ENCODE measurements around the gene PRSS27.
A peak's percentile ranks its signal among the peaks of the same experiment; 100 is the strongest.

Gene PRSS27

GRCh38 chr16:2744711-2745110 is 24.7 kb upstream of the PRSS27 start:
- peaks cover 7% of the 10 kb centered on the region for H3K4me1 Mint-ChIP-seq (ENCODE audit: low read depth)
- H3K9me3 Mint-ChIP-seq = no peaks in the 10 kb centered on the region
- no peak overlapping the region for H3K27ac Mint-ChIP-seq
- H3K4me3 Mint-ChIP-seq = no peak overlapping the region
- H3K27me3 Mint-ChIP-seq = peaks cover 10% of the 10 kb centered on the region
- peaks cover 5% of the 10 kb centered on the region for H3K36me3 Mint-ChIP-seq (ENCODE audit: low read depth)
- intact Hi-C loops (cut with micrococcal nuclease) = no loop called here

GRCh38 chr16:2743007-2743810 is 23.2 kb upstream of the PRSS27 start:
- Mint-ChIP-seq H3K4me3 (no peak overlapping the region), H3K4me1 (ENCODE audit: low read depth) (peaks cover 7% of the 10 kb centered on the region), H3K9me3 (no peaks in the 10 kb centered on the region), H3K27me3 (peaks cover 10% of the 10 kb centered on the region), H3K27ac (peak overlapping the region; percentile 16), H3K36me3 (ENCODE audit: low read depth) (no peaks in the 10 kb centered on the region)
- intact Hi-C loops (cut with micrococcal nuclease) = no loop called here

- H3K4me1 Mint-ChIP-seq (ENCODE audit: low read depth) = peaks cover 7% of the 10 kb centered on the region
- H3K9me3 Mint-ChIP-seq = no peaks in the 10 kb centered on the region
- no peak overlapping the region for H3K4me3 Mint-ChIP-seq
- H3K36me3 Mint-ChIP-seq (ENCODE audit: low read depth) = no peaks in the 10 kb centered on the region
- H3K27me3 Mint-ChIP-seq = peaks cover 10% of the 10 kb centered on the region
- H3K27ac Mint-ChIP-seq = no peak overlapping the region
- intact Hi-C loops (cut with micrococcal nuclease) = no loop called here
Observed at GRCh38 chr16:2742323-2743006, 22.4 kb upstream of the PRSS27 start.

GRCh38 chr16:2741168-2741567 is 21.1 kb upstream of the PRSS27 start:
- no peaks in the 10 kb centered on the region for H3K36me3 Mint-ChIP-seq (ENCODE audit: low read depth)
- no peaks in the 10 kb centered on the region for H3K9me3 Mint-ChIP-seq
- no peak overlapping the region for H3K4me3 Mint-ChIP-seq
- intact Hi-C loops (cut with micrococcal nuclease) = no loop called here
- H3K27ac Mint-ChIP-seq = peak overlapping the region; percentile 1
- H3K27me3 Mint-ChIP-seq = peaks cover 10% of the 10 kb centered on the region
- peaks cover 7% of the 10 kb centered on the region for H3K4me1 Mint-ChIP-seq (ENCODE audit: low read depth)

GRCh38 chr16:2740476-2740875 is 20.5 kb upstream of the PRSS27 start:
- H3K27ac Mint-ChIP-seq = peak overlapping the region; percentile 1
- no peaks in the 10 kb centered on the region for H3K9me3 Mint-ChIP-seq
- H3K4me3 Mint-ChIP-seq = no peak overlapping the region
- peaks cover 8% of the 10 kb centered on the region for H3K27me3 Mint-ChIP-seq
- peaks cover 7% of the 10 kb centered on the region for H3K4me1 Mint-ChIP-seq (ENCODE audit: low read depth)
- intact Hi-C loops (cut with micrococcal nuclease) = no loop called here
- no peaks in the 10 kb centered on the region for H3K36me3 Mint-ChIP-seq (ENCODE audit: low read depth)

GRCh38 chr16:2739625-2740430 is 19.8 kb upstream of the PRSS27 start:
- no peak overlapping the region for H3K4me3 Mint-ChIP-seq
- H3K36me3 Mint-ChIP-seq (ENCODE audit: low read depth) = no peaks in the 10 kb centered on the region
- H3K27ac Mint-ChIP-seq = peak overlapping the region; percentile 1
- intact Hi-C loops (cut with micrococcal nuclease) = no loop called here
- no peaks in the 10 kb centered on the region for H3K9me3 Mint-ChIP-seq
- H3K4me1 Mint-ChIP-seq (ENCODE audit: low read depth) = peaks cover 7% of the 10 kb centered on the region
- H3K27me3 Mint-ChIP-seq = peaks cover 7% of the 10 kb centered on the region

- H3K27ac Mint-ChIP-seq = no peak overlapping the region
- peaks cover 7% of the 10 kb centered on the region for H3K4me1 Mint-ChIP-seq (ENCODE audit: low read depth)
- peaks cover 5% of the 10 kb centered on the region for H3K27me3 Mint-ChIP-seq
- H3K9me3 Mint-ChIP-seq = no peaks in the 10 kb centered on the region
- intact Hi-C loops (cut with micrococcal nuclease) = no loop called here
- no peaks in the 10 kb centered on the region for H3K36me3 Mint-ChIP-seq (ENCODE audit: low read depth)
- H3K4me3 Mint-ChIP-seq = no peak overlapping the region
Observed at GRCh38 chr16:2738615-2739014, 18.6 kb upstream of the PRSS27 start.

GRCh38 chr16:2737895-2738418 is 17.9 kb upstream of the PRSS27 start:
- no peak overlapping the region for H3K27ac Mint-ChIP-seq
- no peaks in the 10 kb centered on the region for H3K9me3 Mint-ChIP-seq
- intact Hi-C loops (cut with micrococcal nuclease) = no loop called here
- no peak overlapping the region for H3K4me3 Mint-ChIP-seq
- H3K27me3 Mint-ChIP-seq = peaks cover 5% of the 10 kb centered on the region
- H3K36me3 Mint-ChIP-seq (ENCODE audit: low read depth) = no peaks in the 10 kb centered on the region
- H3K4me1 Mint-ChIP-seq (ENCODE audit: low read depth) = peaks cover 7% of the 10 kb centered on the region

- Mint-ChIP-seq H3K27me3 (peaks cover 5% of the 10 kb centered on the region), H3K4me3 (no peak overlapping the region), H3K36me3 (ENCODE audit: low read depth) (no peaks in the 10 kb centered on the region), H3K4me1 (ENCODE audit: low read depth) (peaks cover 7% of the 10 kb centered on the region), H3K9me3 (no peaks in the 10 kb centered on the region), H3K27ac (peak overlapping the region; percentile 54)
- intact Hi-C loops (cut with micrococcal nuclease) = no loop called here
Observed at GRCh38 chr16:2737238-2737605, 17.2 kb upstream of the PRSS27 start.

GRCh38 chr16:2736476-2737237 is 16.6 kb upstream of the PRSS27 start:
- Mint-ChIP-seq H3K4me3 (no peak overlapping the region), H3K36me3 (ENCODE audit: low read depth) (no peaks in the 10 kb centered on the region), H3K9me3 (no peaks in the 10 kb centered on the region), H3K27me3 (peaks cover 5% of the 10 kb centered on the region), H3K4me1 (ENCODE audit: low read depth) (peaks cover 7% of the 10 kb centered on the region), H3K27ac (peak overlapping the region; percentile 54)
- intact Hi-C loops (cut with micrococcal nuclease) = no loop called here

- peaks cover 1% of the 10 kb centered on the region for H3K27me3 Mint-ChIP-seq
- intact Hi-C loops (cut with micrococcal nuclease) = no loop called here
Observed at GRCh38 chr16:2734844-2735515, 15.0 kb upstream of the PRSS27 start.

GRCh38 chr16:2728034-2728433 is 8.0 kb upstream of the PRSS27 start:
- intact Hi-C loops (cut with micrococcal nuclease) = no loop called here
- peaks cover 4% of the 10 kb centered on the region for H3K4me1 Mint-ChIP-seq (ENCODE audit: low read depth)

More at GRCh38 chr16:2734844-2735515, 15.0 kb upstream of the PRSS27 start:
- Mint-ChIP-seq H3K27ac (no peak overlapping the region), H3K4me3 (no peak overlapping the region), H3K4me1 (ENCODE audit: low read depth) (no peaks in the 10 kb centered on the region), H3K36me3 (ENCODE audit: low read depth) (no peaks in the 10 kb centered on the region), H3K9me3 (no peaks in the 10 kb centered on the region)

GRCh38 chr16:2726923-2727322 is 6.9 kb upstream of the PRSS27 start:
- H3K9me3 Mint-ChIP-seq = no peaks in the 10 kb centered on the region
- peaks cover 14% of the 10 kb centered on the region for H3K27me3 Mint-ChIP-seq
- intact Hi-C loops (cut with micrococcal nuclease) = no loop called here
- no peak overlapping the region for H3K27ac Mint-ChIP-seq
- H3K36me3 Mint-ChIP-seq (ENCODE audit: low read depth) = no peaks in the 10 kb centered on the region
- H3K4me3 Mint-ChIP-seq = no peak overlapping the region
- peaks cover 5% of the 10 kb centered on the region for H3K4me1 Mint-ChIP-seq (ENCODE audit: low read depth)

More at GRCh38 chr16:2728034-2728433, 8.0 kb upstream of the PRSS27 start:
- no peaks in the 10 kb centered on the region for H3K9me3 Mint-ChIP-seq
- no peak overlapping the region for H3K27ac Mint-ChIP-seq
- peaks cover 14% of the 10 kb centered on the region for H3K27me3 Mint-ChIP-seq
- H3K36me3 Mint-ChIP-seq (ENCODE audit: low read depth) = no peaks in the 10 kb centered on the region
- H3K4me3 Mint-ChIP-seq = no peak overlapping the region

Measured in dendritic cell treated with granulocyte-macrophage colony-stimulating factor and Interleukin-4, amounts not matched to agents 40 ng/mL and 50 ng/mL, for 4 days (primary cell).